Measurements from ENCODE around the gene SLC4A9.

The SLC4A9 gene

DNA sequence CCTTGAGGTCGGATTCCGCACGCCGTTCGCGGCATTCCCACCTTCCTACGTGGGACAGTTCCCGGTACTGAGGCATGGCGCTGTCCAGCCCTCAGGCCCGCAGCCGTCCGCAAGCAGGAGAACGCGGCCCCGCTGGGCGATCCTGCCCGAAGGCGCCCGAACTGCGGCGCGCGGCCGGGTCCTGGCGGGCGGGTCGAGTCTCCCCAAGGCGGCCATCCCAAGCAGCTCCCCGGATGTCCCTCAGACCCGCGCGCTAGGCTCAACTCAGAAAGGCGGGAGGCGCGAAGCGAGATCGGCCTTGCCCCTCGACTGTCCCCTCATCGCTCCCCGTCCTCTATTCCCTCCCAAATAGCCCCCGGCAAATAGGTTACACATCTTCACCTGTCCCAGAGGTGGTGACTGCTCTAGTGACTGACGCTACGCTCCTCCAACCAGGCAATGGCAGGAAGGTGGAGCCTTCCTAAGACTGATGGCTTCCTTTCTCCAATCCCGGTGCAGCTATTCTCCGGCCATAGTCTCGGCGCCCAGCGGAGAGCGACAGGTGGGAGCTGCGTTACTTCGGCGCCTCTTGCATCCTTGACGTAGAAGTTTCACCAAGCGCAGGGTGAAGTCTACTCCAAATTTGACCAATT lies 40.9 kb downstream of the SLC4A9 start:
- Histone ChIP-seq H3K27me3 (ENCODE audit: low read length) (no peaks in the 10 kb centered on the region), H3K36me3 (ENCODE audit: low read length) (no peaks in the 10 kb centered on the region), H3F3A (ENCODE audit: insufficient read depth) (peaks cover 12% of the 10 kb centered on the region; the same call in 1 of the 2 replicates), H2AFZ (ENCODE audit: low read depth, low read length, severe bottlenecking) (peak overlapping the region; percentile 87), H3K9me2 (replicated peaks; ENCODE audit: insufficient read depth, low read length) (no peaks in the 10 kb centered on the region), H3K4me2 (ENCODE audit: low read depth, low read length, poor library complexity, severe bottlenecking) (peak overlapping the region; percentile 92), H3K9ac (ENCODE audit: low read length) (peak overlapping the region; percentile 84), H4K20me1 (ENCODE audit: low read depth, low read length) (peaks cover 17% of the 10 kb centered on the region; the same call in 1 of the 2 replicates), H3K27ac (ENCODE audit: low read depth, low read length) (peak overlapping the region; percentile 88), H3K79me2 (ENCODE audit: insufficient read depth, low read length) (peaks cover 66% of the 10 kb centered on the region), H3K9me3 (ENCODE audit: insufficient read depth, low read length) (no peaks in the 10 kb centered on the region), H3K4me3 (ENCODE audit: insufficient read depth, low read length, poor library complexity, severe bottlenecking) (peak overlapping the region; percentile 87)
- TF ChIP-seq CTCF (IDR thresholded peaks at IDR 0.05; ENCODE audit: insufficient read depth, low read length, poor library complexity, severe bottlenecking), result no peak
- TF ChIP-seq EZH2phosphoT487 (conservative IDR thresholded peaks at IDR 0.05; ENCODE audit: low read length), result no peak

DNA sequence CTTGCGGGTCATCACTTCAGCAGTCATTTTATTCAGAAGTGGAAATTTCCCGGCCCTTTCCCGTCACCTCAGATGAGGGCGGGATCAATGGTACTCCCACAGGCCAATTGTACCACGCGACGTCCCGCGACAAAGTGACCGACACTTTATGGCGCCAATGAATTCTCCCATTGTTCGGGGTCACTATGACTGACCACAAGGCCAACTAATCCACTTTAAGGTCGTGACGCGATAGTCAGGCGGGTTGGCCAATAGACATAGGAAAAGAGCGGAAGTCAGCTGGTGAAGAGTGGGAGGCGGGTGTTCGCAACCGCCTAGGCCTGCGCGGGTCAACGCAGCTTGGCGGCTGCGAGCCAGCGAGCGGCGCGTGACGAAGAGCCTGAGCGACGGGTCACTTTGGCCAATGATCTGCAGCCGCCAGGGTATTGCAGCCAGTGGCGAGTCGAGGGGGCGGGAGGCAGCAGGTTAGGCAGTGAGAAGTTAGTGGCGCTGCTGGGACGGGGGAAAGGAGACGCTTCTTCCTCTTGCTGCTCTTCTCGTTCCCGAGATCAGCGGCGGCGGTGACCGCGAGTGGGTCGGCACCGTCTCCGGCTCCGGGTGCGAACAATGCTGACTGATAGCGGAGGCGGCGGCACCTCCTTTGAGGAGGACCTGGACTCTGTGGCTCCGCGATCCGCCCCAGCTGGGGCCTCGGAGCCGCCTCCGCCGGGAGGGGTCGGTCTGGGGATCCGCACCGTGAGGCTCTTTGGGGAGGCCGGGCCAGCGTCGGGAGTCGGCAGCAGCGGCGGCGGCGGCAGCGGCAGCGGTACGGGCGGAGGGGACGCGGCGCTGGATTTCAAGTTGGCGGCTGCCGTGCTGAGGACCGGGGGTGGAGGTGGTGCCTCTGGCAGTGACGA lies 41.6 kb downstream of the SLC4A9 start, which contains the start of gene ANKHD1:
ANKHD1 (plus strand) TSS at position 472 of the 896 bp plus-strand sequence; CDS start at position 607, 135 bp downstream.
- H3K9me3 ChIP-seq (ENCODE audit: insufficient read depth, low read length), result no peaks in the 10 kb centered on the region
- peak within 1 kb of the TSS; percentile 97 for H3K9ac ChIP-seq (ENCODE audit: low read length)
- peak within 1 kb of the TSS; percentile 87 for H3K4me3 ChIP-seq (ENCODE audit: insufficient read depth, low read length, poor library complexity, severe bottlenecking)
- peaks cover 22% of the 10 kb centered on the region; the same call in 1 of the 2 replicates for H4K20me1 ChIP-seq (ENCODE audit: low read depth, low read length)
- H3K27me3 ChIP-seq (ENCODE audit: low read length), result no peaks in the 10 kb centered on the region
- peak within 1 kb of the TSS; percentile 88 for H3K27ac ChIP-seq (ENCODE audit: low read depth, low read length)
- H3K36me3 ChIP-seq (ENCODE audit: low read length), result no peaks in the 10 kb centered on the region
- H3K9me2 ChIP-seq (replicated peaks; ENCODE audit: insufficient read depth, low read length), result no peaks in the 10 kb centered on the region
- H3F3A ChIP-seq (ENCODE audit: insufficient read depth), result peaks cover 15% of the 10 kb centered on the region; the same call in 1 of the 2 replicates
- peak within 1 kb of the TSS; percentile 92 for H3K4me2 ChIP-seq (ENCODE audit: low read depth, low read length, poor library complexity, severe bottlenecking)
- TF ChIP-seq CTCF (IDR thresholded peaks at IDR 0.05; ENCODE audit: insufficient read depth, low read length, poor library complexity, severe bottlenecking) (no peak), EZH2phosphoT487 (conservative IDR thresholded peaks at IDR 0.05; ENCODE audit: low read length) (no peak)
- peak within 1 kb of the TSS; percentile 87 for H2AFZ ChIP-seq (ENCODE audit: low read depth, low read length, severe bottlenecking)
- peaks cover 74% of the 10 kb centered on the region for H3K79me2 ChIP-seq (ENCODE audit: insufficient read depth, low read length)

DNA sequence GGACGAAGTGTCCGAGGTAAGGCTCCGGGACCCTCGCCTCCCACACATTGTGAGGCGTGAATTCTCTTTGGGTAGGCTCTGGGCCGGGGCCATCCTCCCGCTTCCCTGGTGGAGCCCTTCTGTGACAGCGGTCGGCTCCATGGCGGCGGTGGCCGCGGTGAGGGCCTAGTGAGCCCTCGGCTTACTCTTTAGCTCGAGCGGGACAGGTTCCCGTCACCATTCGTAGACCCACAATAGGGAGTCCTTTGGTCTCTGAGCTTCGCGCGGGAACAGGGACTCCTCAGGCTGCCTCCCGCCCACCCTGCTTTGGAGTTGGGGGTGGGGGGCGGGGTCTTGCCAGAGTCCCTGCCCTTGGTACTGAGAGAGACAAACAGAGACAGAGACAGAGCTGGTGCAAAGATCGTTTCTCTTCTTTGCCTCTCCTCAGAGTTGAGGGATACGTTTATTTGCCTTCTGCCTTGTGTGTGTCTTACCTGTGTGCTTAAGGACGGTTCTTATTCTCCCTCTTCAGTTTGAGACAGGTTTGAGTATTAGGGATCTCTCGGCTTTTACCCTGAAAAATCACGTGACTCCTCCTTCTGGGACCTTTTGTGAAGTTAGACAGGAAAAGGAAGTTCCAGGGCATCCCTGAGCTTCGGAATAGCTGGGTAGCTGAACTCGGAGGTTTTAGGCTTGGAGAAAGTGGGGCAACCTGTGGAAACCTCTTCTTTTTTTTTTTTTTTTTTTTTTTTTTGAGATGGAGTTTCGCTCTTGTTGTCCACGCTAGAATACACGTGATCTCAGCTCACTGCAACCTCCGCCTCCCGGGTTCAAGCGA lies 42.5 kb downstream of the SLC4A9 start:
- Histone ChIP-seq H3K36me3 (ENCODE audit: low read length) (no peaks in the 10 kb centered on the region), H4K20me1 (ENCODE audit: low read depth, low read length) (peaks cover 23% of the 10 kb centered on the region; the same call in 1 of the 2 replicates), H3K9ac (ENCODE audit: low read length) (peak overlapping the region; percentile 97), H2AFZ (ENCODE audit: low read depth, low read length, severe bottlenecking) (peak overlapping the region; percentile 38), H3K9me2 (replicated peaks; ENCODE audit: insufficient read depth, low read length) (no peaks in the 10 kb centered on the region), H3K27ac (ENCODE audit: low read depth, low read length) (peak overlapping the region; percentile 86), H3F3A (ENCODE audit: insufficient read depth) (peaks cover 15% of the 10 kb centered on the region), H3K4me3 (ENCODE audit: insufficient read depth, low read length, poor library complexity, severe bottlenecking) (peak overlapping the region; percentile 78), H3K4me2 (ENCODE audit: low read depth, low read length, poor library complexity, severe bottlenecking) (peak overlapping the region; percentile 79), H3K27me3 (ENCODE audit: low read length) (no peaks in the 10 kb centered on the region), H3K79me2 (ENCODE audit: insufficient read depth, low read length) (peaks cover 83% of the 10 kb centered on the region), H3K9me3 (ENCODE audit: insufficient read depth, low read length) (no peaks in the 10 kb centered on the region)
- TF ChIP-seq EZH2phosphoT487 (conservative IDR thresholded peaks at IDR 0.05; ENCODE audit: low read length) (no peak), CTCF (IDR thresholded peaks at IDR 0.05; ENCODE audit: insufficient read depth, low read length, poor library complexity, severe bottlenecking) (no peak)

Data from SU-DHL-6 (cell line).